RKO (cell line): Measurements from ENCODE around the gene STEAP4.
"Not testable (repeated sequence)": the region's sequence is repeated elsewhere in the genome, so short reads cannot be mapped to it uniquely, and the experiment has no call there.

Experiments used
- DNase-seq: peaks from one replicate; pipeline ENCODE4 v3.0.0-alpha.2; 2016; ENCODE audit warnings: low spot score

Gene STEAP4

GRCh38 chr7:88268051-88268450, 38.6 kb downstream of the STEAP4 start:
- DNase-seq = no peak

DNA sequence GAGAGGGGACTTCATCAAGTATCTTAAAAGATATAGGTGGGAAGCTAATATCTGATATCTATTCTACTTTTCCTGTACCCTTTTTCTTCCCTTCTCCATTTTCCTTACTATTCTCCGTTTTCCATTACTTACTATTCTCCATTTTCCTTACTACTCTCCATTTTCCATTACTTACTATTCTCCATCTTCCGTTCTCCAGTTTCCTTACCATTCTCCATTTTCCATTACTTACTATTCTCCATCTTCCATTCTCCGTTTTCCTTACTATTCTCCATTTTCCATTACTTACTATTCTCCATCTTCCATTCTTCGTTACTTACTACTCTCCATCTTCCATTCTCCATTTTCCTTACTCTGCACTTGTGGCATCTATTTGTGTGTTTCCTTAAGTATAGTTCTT, 39.3 kb downstream of the STEAP4 start:
- no peak for DNase-seq

GRCh38 chr7:88264987-88265386, 41.7 kb downstream of the STEAP4 start:
- not testable (repeated sequence) for DNase-seq

DNA sequence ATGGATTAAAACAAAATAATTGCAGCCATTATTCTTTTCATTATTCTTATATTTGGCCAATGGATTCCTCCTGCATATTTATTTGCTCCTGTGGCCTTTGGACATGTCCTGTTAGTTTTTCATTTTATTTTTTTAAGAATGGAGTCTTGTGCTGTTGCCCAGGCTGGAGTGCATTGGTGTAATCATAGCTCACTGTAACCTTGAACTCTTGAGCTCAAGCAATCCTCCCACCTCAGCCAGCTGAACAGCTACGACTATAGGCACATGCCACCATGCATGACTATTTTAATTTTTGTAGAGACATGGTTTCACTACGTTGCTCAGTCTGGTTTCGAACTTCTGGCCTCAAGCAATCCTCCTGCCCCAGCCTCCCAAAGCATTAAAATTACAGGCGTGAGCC, 44.1 kb downstream of the STEAP4 start:
- DNase-seq = no peak

- DNase-seq = no peak
Observed at GRCh38 chr7:88260719-88261118, 46.0 kb downstream of the STEAP4 start.

DNA sequence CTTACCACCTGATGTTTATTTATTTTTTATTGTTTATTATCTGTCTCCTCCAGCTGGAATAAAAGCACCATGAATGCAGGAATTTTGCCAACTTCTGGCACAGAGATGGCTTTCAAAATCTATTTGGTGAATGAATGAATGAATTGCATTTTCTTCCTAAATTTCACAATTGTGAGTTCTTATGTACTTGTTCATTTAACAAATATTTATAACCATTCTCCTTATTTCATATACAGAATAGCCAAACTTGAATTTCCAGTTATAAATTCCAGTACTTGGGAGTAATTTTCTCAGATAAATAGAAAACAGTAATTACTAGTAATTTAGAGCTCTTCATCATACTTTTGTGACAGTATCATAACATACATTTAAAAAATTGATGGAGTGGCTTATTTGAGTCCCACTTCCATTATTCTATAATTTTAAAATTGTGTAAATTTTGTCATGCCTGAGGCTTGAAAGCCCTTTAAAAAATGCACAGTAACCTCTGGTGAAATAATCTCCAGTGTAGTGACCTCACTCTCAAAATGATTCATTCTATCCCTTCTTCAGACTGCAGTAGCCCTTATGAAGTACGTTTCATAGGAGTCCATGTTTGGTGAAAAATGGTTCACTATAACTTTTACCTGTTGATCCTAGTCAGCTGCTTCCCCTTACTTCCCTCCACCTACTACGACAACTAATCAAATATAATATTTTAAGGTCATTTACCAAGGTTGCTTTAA, 46.9 kb downstream of the STEAP4 start:
- no peak for DNase-seq

DNA sequence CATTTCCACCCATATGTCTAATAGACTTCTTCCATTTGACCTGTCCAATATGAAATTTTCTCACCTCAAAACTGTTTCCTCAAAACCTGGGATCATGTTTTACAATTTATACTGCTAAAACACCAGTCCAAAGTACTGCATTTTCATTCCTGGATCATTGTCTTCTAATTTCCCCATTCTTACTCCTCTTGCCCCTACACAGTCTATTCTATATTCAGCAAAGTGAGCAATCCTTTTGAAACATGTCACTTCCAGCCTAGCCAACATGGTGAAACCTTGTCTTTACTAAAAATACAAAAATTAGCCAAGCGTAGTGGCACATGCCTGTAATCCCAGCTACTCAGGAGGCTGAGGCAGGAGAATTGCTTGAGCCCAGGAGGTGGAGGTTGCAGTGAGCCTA, 48.4 kb downstream of the STEAP4 start:
- not testable (repeated sequence) for DNase-seq

- no peak for DNase-seq
Observed at GRCh38 chr7:88256906-88257305, 49.8 kb downstream of the STEAP4 start.

DNA sequence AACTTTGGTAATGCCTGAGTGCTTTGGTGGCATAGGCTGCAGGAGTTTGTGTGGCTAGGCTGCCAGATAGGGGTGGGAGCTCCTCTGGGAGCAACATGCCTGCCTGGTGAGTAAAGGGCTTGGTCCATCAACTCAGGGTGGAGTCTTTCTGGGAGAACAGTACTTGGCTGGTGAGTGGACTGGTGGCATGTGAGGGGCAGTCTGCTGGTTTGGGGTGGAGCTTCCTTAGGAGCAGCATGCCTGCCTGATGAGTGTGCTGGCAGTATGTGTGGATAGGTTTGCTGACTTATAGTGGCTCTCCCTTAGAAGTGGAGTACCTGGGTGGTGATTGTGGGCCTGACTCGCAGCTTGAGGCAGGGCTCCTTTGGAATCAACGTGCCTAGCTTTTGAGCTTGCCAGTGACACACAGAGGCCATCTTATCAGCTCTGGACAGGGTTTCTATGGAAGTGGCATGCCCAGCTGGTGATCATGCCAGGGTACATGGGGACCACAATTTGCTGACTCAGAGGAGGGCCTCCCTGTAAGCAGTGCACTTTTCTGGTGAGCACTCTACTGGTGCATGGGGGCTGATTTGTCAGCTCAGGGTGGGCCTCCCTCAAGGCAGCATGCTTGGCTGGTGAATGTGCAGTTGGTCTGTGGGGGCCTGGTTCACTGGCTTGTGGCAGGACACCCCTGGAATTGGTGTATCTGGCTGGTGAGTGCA, 51.8 kb downstream of the STEAP4 start:
- DNase-seq = peak; percentile 7

- DNase-seq = no peak
Observed at GRCh38 chr7:88253640-88254039, 53.1 kb downstream of the STEAP4 start.

GRCh38 chr7:88244258-88244657, 62.4 kb downstream of the STEAP4 start:
- DNase-seq = no peak

GRCh38 chr7:88243345-88243909, 63.3 kb downstream of the STEAP4 start:
- peak; percentile 68 for DNase-seq

- no peak for DNase-seq
Observed at GRCh38 chr7:88239852-88240251, 66.8 kb downstream of the STEAP4 start.

- DNase-seq = no peak
Observed at GRCh38 chr7:88233828-88234227, 72.9 kb downstream of the STEAP4 start.

DNA sequence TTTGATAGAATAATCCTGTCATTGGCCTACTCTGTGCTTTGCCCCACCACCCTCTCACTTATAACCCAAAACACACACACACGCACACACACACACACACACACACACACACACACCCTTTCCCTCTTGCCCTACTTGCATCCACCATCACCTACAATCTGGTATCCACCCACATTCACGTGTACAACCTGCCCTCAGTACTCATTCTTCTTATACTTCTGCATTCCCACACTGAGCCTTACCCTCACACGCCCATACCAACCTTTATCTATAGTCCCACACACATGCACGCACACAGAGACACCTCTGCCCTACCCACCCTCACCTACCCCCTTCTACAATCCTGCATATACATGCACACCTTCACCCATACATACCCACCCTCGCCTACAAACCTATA, 76.0 kb downstream of the STEAP4 start:
- no peak for DNase-seq

DNA sequence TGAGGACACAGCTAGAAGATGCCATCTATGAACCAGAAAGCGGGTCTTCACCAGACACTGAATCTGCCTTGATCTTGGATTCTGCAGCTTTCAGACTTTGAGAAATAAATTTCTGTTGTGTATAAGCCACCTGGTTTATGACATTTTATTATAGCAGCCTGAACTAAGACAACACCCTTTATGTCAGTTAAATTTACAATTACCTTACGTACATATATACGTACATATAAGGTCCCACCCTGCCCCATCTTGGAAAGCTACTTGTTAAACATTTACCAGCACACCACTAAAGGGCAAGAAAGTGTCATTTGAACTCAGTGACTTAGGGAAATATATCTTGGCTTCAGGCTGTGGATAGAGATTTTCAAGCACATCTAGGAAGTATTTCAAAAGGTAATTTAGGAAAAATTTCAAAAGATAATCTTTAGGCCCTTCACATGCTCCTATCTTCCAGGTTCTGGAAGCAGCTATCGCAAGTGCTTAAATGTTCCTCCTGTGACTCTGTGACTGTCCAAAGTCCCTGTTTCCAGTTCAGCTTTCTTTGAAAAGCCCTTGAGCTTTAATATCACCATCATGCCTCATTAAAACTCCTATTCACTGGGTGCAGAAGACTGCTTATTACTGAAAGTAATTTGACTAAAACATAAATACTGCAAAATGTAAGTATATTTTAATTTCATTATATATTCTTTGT, 77.2 kb downstream of the STEAP4 start:
- DNase-seq = no peak

DNA sequence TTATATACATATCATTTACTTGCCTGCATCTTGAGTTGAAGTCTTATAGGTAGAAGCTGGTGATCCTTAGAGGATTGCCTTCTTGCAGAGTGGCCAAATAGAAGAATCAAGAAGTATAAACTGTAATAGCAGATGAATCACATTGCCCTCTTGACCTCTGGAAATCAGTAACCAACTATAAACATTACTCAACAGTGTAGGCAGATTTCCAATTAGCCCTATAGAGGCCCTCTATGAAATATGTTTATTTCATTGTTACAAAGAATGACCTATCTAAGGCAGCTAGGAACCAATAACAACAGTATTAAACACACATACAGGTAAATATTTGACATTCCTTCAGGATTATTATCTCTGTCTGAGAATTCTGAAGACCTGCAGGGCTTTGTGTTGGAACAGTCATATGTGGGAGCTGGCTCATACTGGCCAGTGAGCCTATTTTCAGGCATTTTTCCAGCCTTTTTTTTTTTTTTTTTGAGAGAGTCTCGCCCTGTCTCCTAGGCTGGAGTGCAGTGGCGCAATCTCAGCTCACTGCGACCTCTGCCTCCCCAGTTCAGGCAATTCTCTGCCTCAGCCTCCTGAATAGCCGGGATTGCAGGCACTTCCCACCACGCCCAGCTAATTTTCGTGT, 79.7 kb downstream of the STEAP4 start:
- peak; percentile 57 for DNase-seq

DNA sequence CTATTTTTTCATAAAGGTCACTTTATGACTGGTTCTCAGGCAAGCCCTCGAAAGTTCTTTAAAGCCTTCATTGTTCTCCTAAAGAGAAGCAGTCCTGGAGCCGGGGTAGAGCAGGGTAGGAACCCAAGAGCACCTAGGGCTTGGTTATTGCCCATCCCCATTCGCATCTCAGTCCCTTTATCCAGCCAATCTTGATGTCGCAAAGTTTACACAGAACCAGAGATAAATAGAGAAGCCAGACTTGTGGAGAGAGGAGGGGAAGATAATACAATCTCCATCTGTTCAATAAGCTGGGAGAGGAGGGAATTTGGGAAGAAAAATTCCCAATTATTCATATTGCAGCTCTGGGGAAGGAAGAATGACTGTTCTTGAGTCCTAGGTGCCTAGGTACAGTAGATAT, 80.5 kb downstream of the STEAP4 start:
- no peak for DNase-seq

DNA sequence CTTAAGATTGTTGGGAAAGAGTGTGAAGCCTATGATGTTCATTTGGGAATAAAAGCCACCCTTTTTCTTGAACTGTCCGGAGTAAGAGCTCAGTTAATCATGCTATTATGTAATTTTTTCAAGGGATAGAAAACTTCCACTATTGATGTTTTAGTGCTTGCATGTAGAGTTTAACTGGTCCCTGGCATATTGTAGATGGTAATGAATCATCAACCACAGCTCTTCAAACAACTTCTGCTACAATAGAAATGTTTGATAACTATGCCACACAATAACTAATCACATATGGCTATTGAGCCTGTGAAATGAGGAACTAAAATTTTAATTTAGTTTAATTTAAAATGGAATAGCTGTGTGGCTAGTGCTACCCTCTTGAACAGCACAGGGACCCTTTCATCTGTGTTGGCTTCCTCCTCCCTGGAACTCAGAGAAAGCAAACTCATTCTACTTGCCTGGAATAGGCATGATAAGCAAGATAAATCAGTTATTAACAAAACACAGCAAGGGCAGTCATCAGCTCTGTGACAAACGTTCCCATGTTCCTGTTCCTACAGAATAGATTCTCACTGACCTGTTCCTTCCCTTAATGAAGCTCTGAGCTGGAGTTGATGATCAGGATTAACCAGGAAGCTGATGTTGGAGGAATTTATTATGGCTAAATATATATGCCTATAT, 82.0 kb downstream of the STEAP4 start:
- DNase-seq = no peak

DNA sequence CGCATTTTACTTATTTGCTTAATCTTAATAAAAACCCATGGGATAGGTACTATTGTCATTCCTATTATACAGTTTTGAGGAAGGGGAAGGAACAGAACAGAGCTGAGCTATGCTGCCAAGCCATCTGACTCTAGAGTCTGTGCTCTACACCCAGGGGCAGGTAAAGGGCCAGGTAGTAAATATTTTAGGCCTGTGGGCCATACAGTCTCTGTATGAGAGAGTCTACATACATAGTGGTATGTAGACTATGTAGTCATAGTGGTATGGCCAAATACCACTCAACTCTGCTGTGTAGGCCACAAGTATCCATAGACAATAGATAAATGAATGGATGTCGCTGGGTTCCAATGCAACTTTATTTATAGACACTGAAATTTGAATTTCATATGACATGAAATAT, 83.4 kb downstream of the STEAP4 start:
- DNase-seq = no peak
